HL-60 (cell line): ENCODE results near the gene ATG16L1.

Experiments
- DNase-seq, 2 experiments: peaks; one replicate each; pipeline ENCODE4 v3.0.0-alpha.2; 2010 to 2020; ENCODE audit warnings: low read depth in 1 of 2, low spot score in 1 of 2
- H3K27ac ChIP-seq: fragments of 250-450 bp; sonication (Bioruptor Pico); replicated peaks from 2 replicates; pipeline ENCODE4 v1.5.1; 2020; ENCODE audit warnings: mild to moderate bottlenecking, moderate library complexity
- H3K27me3 ChIP-seq: fragments of 250-450 bp; sonication (Bioruptor Pico); 2 replicates; pipeline ENCODE4 v1.5.1; 2021; ENCODE audit warnings: mild to moderate bottlenecking, moderate library complexity; ENCODE audit not compliant: insufficient read depth, poor library complexity, severe bottlenecking
- H3K4me3 ChIP-seq: replicated peaks from 2 replicates; pipeline ENCODE4 v1.5.1; 2011; ENCODE audit warnings: mild to moderate bottlenecking, control low read depth, low read length; ENCODE audit not compliant: insufficient read depth
- GABPA ChIP-seq: IDR thresholded peaks from 2 replicates; pipeline ENCODE4 v1.6.1; 2012; ENCODE audit warnings: low read depth
- POLR2AphosphoS5 ChIP-seq: IDR thresholded peaks from 2 replicates; pipeline ENCODE4 v1.6.1; 2012; ENCODE audit warnings: low read depth
- SPI1 ChIP-seq: IDR thresholded peaks from 2 replicates; pipeline ENCODE4 v1.6.1; 2012; ENCODE audit warnings: low read depth, mild to moderate bottlenecking, borderline replicate concordance
- TF ChIP-seq, protein P1 (sequence below): IDR thresholded peaks from one replicate; pipeline ENCODE4 v1.5.1; 2011; ENCODE audit warnings: low read length, control low read depth, inconsistent platforms; ENCODE audit not compliant: insufficient read depth
- TF ChIP-seq, protein P2 (sequence below): IDR thresholded peaks from 2 replicates; pipeline ENCODE4 v1.6.1; 2012; ENCODE audit warnings: low read depth; ENCODE audit not compliant: insufficient replicate concordance

ATG16L1 gene

DNA sequence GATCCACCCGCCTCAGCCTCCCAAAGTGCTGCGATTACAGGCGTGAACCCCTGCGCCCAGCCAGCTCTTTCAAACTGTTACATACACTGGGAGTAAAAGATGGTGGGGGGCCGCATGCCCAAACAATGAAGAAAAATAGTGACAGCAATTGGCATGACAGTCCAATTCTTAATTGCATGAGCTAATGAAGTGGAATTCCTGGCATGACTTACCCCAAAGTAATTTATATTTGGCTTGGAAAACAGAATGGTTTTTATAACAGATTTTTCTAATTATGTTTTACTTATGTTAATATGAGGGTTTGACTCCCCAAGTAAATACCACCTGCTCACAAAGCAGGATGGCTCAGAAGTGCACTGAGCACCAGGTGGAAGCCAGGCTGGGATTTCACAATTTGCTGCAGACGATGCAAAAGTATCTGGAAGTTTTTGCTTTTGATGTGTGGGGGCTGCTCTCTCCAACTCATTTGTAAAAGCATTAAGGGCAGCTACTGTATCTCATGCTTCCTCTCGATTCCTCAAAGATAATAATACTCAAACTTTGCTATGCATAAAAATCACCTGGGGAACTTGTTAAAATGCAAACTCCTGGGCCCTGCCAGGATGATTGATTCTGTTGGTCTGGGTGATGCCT, 24.0 kb upstream of the ATG16L1 start:
- TF ChIP-seq GABPA (no peak), SPI1 (no peak), POLR2AphosphoS5 (no peak)
- TF ChIP-seq, protein P1, sequence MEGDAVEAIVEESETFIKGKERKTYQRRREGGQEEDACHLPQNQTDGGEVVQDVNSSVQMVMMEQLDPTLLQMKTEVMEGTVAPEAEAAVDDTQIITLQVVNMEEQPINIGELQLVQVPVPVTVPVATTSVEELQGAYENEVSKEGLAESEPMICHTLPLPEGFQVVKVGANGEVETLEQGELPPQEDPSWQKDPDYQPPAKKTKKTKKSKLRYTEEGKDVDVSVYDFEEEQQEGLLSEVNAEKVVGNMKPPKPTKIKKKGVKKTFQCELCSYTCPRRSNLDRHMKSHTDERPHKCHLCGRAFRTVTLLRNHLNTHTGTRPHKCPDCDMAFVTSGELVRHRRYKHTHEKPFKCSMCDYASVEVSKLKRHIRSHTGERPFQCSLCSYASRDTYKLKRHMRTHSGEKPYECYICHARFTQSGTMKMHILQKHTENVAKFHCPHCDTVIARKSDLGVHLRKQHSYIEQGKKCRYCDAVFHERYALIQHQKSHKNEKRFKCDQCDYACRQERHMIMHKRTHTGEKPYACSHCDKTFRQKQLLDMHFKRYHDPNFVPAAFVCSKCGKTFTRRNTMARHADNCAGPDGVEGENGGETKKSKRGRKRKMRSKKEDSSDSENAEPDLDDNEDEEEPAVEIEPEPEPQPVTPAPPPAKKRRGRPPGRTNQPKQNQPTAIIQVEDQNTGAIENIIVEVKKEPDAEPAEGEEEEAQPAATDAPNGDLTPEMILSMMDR, result no peak
- TF ChIP-seq, protein P2, sequence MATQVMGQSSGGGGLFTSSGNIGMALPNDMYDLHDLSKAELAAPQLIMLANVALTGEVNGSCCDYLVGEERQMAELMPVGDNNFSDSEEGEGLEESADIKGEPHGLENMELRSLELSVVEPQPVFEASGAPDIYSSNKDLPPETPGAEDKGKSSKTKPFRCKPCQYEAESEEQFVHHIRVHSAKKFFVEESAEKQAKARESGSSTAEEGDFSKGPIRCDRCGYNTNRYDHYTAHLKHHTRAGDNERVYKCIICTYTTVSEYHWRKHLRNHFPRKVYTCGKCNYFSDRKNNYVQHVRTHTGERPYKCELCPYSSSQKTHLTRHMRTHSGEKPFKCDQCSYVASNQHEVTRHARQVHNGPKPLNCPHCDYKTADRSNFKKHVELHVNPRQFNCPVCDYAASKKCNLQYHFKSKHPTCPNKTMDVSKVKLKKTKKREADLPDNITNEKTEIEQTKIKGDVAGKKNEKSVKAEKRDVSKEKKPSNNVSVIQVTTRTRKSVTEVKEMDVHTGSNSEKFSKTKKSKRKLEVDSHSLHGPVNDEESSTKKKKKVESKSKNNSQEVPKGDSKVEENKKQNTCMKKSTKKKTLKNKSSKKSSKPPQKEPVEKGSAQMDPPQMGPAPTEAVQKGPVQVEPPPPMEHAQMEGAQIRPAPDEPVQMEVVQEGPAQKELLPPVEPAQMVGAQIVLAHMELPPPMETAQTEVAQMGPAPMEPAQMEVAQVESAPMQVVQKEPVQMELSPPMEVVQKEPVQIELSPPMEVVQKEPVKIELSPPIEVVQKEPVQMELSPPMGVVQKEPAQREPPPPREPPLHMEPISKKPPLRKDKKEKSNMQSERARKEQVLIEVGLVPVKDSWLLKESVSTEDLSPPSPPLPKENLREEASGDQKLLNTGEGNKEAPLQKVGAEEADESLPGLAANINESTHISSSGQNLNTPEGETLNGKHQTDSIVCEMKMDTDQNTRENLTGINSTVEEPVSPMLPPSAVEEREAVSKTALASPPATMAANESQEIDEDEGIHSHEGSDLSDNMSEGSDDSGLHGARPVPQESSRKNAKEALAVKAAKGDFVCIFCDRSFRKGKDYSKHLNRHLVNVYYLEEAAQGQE, result no peak
- no peak for DNase-seq

DNA sequence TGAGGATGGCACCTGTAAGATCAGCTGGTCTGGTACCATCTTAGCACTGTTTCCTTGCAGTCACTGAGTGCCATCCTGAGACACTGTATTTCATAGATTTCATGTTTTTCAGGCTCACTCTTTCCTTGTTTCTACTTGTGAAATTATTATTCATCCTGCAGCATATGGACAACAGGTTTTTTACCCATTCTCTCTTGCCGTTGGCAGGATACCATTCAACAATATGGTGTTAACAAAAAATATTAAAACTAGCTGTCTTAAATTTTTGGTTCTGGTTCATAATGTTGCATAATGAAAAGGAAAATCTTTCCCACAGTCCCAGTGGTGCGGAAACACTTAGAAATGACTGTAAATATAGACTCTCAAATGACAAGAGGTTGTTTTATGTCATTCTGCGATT, 23.1 kb upstream of the ATG16L1 start:
- DNase-seq, result no peak
- no peak overlapping the region for H3K4me3 ChIP-seq
- H3K27me3 ChIP-seq, result no peaks in the 10 kb centered on the region
- H3K27ac ChIP-seq, result no peak overlapping the region
- TF ChIP-seq POLR2AphosphoS5, result no peak
- no peak for TF ChIP-seq SPI1
- TF ChIP-seq, protein P2, result no peak
- TF ChIP-seq GABPA, result no peak
- TF ChIP-seq, protein P1, result no peak

More for the DNA sequence above, 24.0 kb upstream of the ATG16L1 start:
- no peaks in the 10 kb centered on the region for H3K27me3 ChIP-seq
- no peak overlapping the region for H3K4me3 ChIP-seq
- H3K27ac ChIP-seq, result no peak overlapping the region

DNA sequence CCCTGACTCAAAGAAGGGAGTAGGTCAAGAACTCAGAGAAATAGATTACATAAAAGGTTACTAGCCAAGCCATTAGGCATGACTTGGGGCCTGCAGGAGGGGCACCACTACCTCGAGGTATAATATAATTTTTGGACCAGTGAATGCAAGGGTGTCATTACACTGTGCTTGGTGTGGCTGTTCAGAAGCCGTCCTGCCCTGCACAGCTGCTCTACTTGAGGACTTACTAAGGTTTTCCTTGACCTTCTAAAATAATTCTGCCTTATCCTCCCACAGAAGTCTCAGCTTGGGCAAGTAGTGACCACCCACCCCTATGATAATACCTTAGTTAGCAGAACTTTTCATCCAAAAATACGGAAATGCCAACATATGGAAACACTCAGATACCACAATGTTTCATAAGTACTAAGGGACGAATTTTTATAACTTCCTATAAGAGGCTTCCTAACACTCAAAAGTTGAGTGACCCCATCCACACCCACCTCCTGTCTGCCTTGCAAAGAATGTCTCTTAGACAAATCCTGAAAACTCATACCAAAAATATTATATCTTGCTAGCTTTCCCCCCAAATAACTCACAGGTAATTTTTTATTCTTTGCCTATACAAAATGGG, 17.7 kb upstream of the ATG16L1 start:
- DNase-seq, result no peak
- TF ChIP-seq GABPA, result no peak
- peak; percentile 72; the same call in 1 of the 2 replicates for TF ChIP-seq SPI1

DNA sequence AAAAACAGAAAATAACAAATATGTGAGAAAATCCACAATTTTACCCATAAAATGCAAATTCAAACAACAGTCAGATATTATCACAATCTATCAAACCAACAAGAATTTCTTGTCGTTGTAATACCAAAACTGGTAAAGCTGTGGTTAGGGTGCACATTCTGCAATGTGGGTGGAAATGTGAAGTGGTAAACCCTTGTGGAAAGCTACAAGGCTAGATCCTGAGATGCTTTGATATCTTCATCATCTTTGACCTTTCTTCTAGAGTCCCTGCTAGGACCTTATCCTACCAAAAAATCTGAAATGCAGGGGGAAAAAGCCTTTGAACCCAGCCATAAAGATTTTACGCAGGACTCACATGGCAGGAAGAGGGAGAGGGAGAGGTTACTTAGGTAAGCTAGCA, 17.2 kb upstream of the ATG16L1 start:
- no peak for DNase-seq
- H3K27me3 ChIP-seq, result no peaks in the 10 kb centered on the region
- no peak overlapping the region for H3K27ac ChIP-seq
- no peak overlapping the region for H3K4me3 ChIP-seq
- TF ChIP-seq, protein P1, result no peak
- TF ChIP-seq, protein P2, result no peak
- TF ChIP-seq GABPA, result no peak
- TF ChIP-seq SPI1, result no peak
- no peak for TF ChIP-seq POLR2AphosphoS5

More for the DNA sequence above, 17.7 kb upstream of the ATG16L1 start:
- Histone ChIP-seq H3K27me3 (no peaks in the 10 kb centered on the region), H3K4me3 (no peak overlapping the region), H3K27ac (no peak overlapping the region)
